Activated CD4-positive, alpha-beta T cell treated with anti-CD3 and anti-CD28 coated beads, Interleukin-2, amount 50 U/mL, for 1 hour (primary cell): Measurements from ENCODE around the gene SYNPR.

Experiments
- DNase-seq: peaks from one replicate; pipeline ENCODE4 v3.0.0-alpha.2; 2020

The SYNPR gene

DNA sequence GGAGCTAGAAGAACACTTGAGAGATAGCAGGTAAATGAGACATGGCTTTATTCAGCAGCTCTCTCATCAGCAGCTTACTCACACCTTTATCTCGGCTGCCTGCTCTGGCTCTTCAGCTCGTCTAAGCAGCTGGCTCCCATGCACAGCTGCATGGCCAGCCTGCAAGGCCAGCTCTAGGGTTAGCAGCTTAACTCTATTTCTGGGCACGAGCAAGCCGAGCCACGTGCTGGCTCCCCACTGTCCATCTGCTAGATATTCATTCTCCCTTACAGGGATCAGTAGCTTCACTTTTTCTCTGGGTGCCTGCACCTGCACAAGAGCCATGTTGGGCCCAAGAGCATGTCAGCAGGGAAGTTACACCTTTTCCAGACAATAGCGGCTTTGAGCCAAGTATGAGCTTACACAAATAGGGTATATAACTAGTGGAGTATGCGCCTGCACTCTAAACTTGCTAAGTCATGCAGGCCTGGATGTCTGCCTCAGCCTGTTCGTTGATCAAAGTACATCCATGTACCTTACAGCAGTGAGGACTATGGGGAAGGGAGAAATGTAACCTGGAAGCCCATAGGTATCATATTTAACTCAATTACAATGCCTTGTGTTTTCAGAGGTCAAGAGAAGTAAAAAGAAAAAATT, 199.5 kb downstream of the SYNPR start:
- no peak for DNase-seq

DNA sequence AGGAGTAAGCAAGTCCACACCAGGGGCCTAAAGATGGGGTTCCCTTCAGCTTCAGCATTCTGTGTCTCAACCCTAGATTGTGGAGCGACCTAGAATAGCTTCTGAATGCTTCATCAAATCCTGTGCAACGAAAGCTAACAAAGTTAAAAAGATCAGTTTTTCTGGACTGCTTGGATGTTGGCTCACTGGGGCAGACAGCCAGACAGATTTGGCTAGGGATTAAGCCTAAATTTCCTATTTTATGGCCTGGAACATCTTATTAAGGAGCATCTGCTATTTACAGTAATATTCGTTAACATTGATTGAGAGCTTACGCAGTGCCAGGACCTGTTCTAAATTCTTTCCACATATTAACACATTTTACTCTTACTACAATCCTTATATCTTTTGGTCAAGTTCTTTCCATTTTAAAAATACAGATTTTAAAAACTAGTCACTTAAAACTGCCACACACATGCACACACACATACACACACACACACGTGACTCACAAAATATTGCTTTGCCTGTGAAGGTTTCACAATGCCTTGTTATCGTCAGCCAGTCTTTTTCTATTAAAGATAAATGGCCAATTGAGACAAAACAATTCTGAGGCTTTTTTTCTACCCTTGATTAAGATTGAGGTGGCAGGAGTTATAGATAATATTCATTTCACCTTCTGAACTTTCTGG, 201.0 kb downstream of the SYNPR start:
- no peak for DNase-seq

DNA sequence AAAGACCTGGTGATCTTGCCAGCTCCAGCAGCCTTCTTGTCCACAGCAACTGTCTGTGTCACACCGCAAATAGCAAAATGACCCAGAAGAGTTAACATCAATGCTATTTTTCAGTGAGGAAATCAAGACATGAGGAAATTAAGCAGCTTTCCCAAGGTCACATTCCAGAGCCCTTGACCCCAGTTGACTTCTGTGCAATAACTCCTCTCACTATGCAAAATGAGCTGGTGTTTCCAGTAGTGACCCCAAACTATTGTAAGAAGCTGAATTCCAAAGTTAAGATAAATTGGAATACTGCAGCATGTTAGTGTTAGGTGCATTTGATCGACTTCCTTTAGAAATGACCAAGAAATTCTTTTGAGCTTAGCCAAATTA, 201.5 kb downstream of the SYNPR start:
- no peak for DNase-seq

DNA sequence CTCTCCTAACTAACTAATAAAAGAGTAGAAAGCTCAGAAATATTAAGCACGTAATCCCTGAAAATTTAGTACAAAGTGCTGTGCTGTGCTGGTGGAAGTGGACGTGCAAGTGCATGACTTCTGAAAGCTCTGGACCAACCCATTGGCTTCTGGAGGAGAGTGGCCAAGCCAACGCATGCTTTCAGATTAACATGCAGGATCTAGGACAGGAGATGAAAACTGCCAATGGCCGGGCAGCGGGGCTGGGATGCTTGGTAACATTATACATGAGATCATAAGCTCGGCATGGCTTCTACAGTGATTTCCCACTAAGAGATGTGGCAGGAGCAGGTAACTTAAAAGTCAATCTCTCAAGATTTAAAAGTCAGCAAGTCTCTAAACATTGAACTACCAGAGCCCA, 203.5 kb downstream of the SYNPR start:
- DNase-seq = no peak

DNA sequence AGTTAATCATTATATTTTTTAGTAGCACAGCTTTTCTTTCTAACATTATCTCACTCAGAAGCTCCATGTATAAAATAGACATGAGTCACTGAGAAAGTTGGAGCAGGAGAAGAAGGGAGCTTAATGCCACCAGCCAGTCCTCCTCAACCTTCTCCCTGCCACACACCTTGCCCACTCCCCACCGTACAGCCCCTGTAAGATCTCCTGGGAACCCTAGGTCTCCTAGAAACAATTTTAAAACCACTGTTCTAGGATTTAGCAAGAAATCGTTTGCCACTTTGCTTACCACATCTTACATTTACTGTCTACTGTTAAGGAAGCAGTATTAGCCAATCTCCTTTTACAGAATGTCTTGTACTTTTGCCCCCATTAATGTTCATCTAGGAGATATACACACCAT, 204.2 kb downstream of the SYNPR start:
- DNase-seq = no peak

DNA sequence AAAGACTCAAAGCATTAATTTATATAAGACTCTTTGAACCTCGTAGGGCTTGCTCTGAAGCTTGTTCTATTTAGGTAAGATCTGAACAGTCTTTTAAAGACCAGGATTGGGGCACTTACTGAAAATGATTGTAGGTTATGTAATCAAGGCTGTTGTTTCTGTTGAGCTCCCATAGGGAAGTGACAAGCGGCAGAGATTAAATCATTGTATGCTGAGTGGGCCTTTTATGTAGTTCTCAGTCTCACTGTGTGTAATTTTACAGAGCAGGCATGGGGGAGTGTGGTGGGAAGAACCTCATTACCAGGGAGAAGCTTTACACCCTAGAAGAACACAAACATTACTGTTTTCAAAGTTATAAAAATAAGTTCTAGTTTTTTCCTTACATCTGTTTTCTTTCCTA, 214.4 kb downstream of the SYNPR start:
- no peak for DNase-seq

DNA sequence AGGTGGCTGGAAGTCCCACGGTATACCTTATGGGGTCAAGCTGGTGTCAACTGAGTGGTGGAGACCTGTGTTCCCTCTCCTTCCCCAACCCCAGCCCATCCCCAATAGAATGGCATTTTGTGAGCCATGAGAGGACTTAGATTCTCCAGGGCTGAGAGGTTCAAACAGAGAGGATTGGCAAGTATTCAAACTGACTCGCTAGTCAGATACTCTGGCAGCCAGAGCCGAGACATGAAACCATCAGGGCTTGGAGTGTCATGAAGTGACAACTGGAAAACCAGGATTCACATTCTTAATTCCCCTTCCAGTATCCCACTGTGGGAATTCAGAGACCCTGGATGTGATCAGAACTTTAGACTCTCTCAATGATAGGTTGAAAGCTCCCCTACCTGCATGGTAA, 215.0 kb downstream of the SYNPR start:
- no peak for DNase-seq

DNA sequence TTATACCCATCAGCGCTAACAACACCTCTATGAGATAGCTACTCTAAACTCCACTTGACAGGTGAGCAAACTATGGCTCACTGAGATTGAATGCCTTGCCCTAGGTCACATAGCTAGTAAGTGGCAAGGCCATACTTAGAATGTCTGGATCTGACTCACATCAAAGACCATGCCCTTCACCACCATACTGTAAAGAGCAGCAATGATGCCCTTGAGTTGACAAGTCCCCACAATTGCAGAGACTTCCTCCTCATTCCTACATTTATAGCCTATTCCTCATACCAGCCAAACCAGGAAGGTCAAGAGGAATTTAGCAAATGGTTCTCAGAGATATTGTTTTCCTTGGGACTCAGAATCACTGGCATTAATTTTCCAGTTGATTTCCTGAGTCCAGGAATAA, 216.5 kb downstream of the SYNPR start:
- no peak for DNase-seq

DNA sequence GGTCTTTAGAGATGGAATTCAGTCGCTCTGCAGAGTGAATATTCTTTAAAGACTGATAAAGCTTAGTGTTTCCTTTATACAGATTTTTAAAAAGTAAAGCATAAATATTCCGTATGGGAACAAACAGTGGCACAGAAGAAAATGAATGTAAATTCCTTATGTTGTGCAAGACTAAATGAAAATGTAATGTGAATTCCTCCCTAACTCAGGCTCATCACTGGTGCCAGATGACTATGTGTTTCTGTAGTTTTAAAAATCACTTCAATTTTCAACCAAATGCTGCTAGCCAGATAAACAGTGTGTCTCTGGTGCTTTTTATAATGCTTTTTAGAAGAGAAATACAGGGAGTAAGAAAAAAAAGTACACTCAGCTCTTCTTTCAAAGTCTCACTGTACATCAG, 219.5 kb downstream of the SYNPR start:
- DNase-seq = no peak

DNA sequence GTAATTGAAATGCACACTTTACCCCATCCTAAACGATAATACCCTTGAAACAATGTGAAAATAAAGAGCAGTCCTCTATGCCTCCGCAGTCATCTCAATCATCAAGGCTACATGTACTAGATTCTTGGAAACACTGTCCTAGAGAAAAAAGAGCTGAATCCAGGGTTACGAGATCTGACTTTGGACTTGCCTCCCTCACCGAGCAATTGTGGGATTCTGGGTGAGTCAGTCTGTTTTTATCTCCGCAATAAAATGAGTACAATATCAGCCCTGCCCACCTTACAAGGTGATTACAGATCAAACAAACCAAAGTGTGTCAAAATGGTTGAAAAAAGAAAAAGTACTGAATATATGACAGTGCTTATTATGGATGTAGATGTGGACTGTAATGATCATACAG, 222.1 kb downstream of the SYNPR start:
- no peak for DNase-seq

DNA sequence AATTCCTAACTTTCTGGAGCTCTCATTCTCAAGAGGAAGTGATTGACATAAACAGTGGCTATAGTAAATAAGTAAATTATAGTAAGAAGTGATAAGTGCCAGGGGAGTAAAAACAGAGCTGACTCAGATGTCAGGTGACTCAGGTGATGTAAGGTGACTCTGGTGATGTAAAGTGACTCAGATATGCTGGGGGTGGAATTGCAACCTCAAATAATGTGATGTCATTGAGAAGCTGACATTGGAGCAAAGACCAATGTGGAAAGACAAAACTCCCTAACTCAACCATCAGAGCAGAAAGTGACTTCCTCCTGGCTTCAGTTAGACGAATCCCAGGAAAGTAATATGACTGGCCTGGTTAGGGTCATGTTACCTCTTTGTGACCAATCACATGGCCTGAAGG, 230.2 kb downstream of the SYNPR start:
- DNase-seq = no peak

DNA sequence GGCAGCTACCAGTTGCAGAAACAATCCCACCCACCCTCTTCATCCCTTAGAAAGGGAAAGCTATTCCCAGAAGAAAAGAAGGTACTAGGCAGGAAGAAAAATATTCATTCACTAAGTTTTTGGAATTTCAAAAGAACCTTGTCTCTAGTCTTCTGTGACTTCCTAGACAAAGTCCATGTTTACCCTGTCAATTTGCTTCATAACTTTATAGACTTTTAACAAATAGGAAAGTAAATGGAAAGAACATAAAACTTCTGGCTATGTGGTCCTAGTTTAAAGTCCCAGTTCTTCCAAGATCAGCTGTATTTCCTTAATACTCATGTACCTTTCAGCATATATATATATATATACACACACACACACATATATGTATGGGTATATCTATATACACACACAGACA, 230.7 kb downstream of the SYNPR start:
- DNase-seq = no peak

DNA sequence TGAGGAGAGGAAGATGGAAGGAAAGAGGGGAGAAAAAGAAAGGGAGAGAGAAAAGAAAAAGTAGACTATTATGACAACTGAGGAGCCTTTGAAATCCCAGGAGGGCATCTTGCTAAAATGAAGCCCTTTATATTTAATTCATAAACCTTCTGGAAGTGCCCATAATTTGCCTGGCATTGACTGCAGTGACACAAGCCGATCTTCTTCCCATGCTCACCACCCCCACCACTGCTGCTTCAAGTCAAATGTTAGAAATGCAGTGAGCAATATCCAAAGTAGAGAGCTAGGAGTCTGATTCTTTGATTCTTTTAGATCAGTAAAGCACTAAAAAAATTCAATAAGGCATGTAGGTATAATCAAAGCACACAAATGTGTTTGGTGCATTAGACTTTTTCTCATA, 235.7 kb downstream of the SYNPR start:
- no peak for DNase-seq

DNA sequence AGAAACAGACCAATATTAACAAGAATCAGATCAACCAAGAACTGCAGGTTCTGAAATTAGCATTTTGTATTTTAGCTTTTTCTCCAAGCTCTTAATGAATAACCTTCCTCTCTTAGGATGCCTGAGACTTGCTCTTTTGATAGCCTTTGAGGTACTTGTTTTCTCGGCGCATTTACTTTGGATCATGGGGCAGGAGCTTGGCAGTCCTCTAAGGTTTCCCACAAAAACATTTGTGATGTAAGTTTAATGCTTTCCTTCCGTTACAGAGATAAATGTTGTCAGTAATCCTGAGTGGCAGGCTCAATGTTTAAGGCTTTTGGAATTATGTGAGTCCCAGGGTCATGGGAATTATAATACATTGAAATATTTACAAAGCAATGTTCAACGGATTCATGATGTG, 236.6 kb downstream of the SYNPR start:
- DNase-seq = no peak

DNA sequence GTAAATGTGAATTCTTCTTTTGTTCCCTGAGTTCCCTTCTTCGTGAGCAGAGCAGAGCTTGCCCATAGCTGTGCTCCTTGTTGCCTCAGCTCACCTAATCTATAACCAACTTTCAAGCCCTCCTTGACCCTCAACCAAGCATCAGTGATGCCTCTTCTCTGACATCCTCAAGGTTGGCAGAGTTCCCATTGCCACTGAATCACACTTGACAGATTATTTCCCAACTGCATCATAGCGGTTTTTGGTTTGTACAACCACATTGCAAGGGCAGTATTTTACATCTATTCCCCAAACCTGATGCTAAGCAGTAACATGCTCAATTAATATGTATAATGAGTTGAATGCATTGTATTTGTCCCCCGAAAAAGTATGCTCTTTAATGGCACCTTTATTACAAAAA, 241.3 kb downstream of the SYNPR start:
- no peak for DNase-seq

DNA sequence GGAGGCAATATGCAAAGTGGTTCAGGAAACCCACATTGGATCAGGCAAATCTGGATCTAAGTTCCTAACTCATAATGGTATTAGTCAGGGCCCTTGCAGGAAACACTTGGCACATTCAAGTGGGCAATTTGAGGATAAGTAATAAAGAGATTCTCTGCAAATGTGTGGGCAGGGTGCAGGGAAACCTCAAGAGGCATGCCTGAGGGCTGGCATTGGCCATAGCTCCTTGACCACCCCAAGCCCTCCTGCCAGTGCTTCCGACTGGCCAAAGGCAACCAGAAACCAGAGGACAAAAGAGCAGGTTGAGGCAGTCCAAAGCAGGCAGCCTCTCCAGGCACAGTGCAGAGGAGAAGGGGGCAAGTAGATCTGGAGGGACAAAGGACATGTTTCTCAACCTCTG, 243.5 kb downstream of the SYNPR start:
- no peak for DNase-seq

DNA sequence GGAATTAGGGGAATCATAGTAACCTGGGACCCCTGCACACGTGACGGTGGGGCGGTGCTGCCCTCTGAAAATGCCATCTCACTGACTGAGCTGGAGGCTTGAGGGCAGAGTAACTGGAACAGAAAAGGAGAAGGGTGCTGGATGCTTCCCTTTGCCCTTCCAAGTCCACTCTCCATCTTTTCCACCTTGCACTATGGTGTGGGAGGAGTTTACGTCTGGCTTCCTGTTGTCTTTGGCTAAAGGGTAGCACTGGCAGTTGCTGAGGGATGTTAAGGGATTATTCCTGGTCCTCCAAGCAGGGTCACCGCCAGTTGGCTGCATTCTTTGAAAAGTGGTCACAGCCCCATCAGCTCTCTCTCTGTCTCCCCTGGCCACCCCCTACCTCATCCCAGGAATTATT, 245.0 kb downstream of the SYNPR start:
- DNase-seq = no peak

DNA sequence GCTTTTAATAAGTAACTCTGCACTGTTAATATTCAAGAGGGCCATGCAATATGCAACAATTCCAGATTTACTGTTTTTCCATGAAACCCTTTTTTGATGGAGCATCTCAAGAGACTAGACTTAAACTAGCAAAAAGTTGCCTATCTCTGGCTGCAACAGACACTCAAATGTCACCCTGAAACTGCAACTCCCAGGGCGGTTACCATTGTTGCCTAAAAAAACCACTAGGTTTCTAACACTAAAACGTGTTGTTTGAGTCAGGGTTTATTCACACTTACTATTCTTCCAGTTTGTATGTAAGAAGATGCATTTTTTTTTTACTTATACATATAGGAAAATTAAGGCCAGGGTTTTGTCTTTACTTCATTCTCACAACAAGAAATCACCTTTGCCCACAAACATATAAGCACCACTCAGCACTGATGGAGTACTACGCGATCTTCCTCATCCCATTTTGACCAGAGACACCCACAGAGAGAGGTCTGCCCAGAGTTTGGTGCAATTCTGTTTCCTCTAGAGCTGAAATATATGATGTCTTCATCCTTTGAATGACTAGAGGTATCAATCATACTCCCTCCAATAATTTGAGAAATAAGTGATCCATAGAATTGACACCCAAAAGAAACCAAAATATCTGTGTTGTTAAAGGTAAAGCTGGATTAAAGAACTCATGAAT, 250.4 kb downstream of the SYNPR start:
- no peak for DNase-seq

DNA sequence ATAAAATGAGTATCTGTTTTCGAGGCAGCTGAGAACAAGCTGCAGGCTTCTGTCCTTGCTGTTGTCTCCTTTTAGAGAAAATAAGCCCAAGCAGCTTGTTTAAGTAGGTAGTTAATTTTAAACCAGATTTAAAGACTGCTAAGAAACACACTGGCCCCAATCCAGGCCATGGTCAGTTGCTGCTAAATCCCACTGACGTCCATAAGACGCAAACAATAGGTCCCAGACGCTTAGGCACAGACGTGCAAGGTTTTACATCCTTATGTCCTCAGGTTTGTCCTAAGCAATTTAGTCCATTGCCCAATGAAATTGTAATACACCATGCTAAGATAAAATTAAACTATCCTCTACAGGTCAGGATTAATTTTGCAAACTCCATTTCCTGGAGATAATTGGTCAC, 254.4 kb downstream of the SYNPR start:
- DNase-seq = no peak

DNA sequence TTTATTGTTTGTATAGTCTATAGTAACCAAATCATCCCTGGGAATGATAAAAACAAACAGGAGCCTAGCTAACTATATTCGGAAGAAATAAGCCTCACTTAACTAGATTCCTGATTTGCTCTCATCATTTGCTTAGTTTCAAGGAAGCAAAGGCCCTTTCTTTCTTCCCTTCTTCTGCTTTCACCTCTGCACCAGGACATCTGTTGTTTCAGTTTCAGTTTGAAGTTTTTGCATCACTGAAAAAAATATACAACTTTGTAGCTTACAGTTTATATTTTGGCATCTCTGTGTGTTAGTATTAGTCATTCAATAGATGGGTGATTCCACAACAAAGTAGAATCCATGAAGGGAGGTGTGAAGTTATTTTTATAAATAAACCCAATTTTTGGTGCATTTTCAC, 260.8 kb downstream of the SYNPR start:
- no peak for DNase-seq

DNA sequence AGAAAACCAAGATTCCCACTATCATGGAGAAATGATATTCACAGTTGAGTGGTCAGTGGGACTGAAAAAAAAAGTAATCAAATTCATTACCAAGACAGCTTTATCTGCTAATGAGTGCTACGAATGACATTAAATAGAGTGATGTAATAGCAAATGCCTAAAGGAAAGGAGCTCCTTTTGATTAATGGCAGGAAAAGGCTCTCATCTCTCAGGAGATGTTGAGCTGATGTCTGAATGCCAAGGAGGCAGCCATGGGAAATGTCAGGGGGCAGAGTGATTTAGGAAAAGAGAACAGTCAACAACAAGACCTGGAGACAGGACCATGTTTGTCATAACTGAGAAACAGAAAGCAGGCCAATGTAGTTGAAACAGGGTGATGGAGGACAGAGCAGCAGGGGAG, 277.7 kb downstream of the SYNPR start:
- DNase-seq = no peak

DNA sequence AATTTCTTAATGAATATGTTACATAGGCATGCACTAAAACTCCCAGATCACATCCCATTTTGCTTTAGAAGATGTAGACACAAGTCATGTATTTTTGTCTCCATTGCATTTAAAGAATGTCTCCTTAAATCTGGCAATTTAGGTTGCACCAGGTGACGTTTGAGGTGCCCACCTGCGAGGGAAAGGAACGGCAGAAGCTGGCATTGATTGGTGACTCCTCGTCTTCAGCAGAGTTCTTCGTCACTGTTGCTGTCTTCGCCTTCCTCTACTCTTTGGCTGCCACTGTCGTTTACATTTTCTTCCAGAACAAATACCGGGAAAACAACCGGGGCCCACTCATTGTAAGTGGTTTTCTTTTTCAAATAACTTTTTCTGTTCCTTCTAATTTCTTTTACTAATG, 278.3 kb downstream of the SYNPR start:
- no peak for DNase-seq

DNA sequence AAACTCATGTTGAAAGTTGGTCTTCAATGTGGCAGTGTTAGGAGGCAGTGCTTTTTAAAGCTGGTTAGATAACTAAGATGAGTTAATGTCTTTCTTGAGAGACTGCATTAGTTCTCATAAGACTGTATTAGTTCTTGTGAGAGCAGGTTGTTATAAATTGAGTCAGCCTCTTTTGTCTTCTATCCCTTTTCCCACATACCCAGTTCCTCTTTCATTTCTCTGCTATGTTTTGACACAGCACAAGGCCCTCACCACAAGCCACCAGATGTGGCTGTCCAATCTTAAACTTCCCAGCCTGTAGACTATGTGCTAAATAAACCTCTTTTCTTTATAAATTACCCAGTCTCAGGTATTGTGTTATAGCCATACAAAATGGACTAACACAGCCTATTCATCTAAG, 279.8 kb downstream of the SYNPR start:
- no peak for DNase-seq

DNA sequence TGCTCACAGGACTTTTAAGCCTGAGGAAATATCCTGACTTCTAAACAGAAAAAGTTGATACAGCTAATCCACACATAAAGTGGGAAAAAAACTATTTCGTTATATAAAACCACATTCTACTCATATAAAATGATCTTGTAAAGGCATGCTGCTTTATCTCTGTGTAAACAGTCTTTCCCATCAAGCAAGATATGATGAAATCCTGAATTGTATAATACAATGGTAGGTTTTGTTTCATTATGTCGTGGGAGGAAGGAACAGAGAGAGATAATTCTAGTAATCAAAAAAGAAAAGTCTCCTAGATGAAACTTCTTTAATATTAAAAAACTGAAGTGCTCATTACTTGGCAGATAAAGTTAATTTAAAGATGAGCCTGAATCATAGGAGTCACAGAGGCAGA, 281.8 kb downstream of the SYNPR start:
- DNase-seq = no peak

DNA sequence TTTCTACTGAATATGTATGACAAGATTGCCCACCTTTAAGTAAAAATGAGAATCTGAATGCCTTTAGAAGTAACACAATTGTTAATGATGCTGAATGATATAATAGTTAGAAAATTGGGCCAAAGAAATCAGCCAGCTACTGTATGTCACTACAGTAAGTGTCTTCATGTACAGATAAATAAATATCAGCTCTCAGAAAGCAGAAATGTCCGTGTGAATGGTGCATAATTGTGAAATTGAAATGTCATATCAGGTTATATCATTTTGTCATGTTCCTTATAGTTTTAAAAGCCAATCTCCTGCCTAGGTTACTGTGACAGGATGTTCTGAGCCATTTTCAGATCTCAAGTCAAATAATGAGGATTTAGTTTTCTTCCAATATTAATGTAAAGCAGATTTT, 283.8 kb downstream of the SYNPR start:
- DNase-seq = no peak
